Brain microvascular endothelial cell (primary cell): Measurements from ENCODE around the gene ANKRD11.
"Not testable (repeated sequence)": the region's sequence is repeated elsewhere in the genome, so short reads cannot be mapped to it uniquely, and the experiment has no call there.

ENCODE experiments used
- DNase-seq: peaks from one replicate; pipeline ENCODE4 v3.0.0-alpha.2; 2020
- H3K27ac ChIP-seq: fragments of 250-450 bp; sonication (Bioruptor Pico); 2 replicates; pipeline ENCODE4 v1.5.1; 2020; ENCODE audit warnings: mild to moderate bottlenecking, moderate library complexity
- H3K27me3 ChIP-seq: fragments of 250-450 bp; sonication (Bioruptor Pico); replicated peaks from 2 replicates; pipeline ENCODE4 v1.5.1; 2020; ENCODE audit warnings: mild to moderate bottlenecking
- H3K36me3 ChIP-seq: fragments of 250-450 bp; sonication (Bioruptor Pico); replicated peaks from 2 replicates; pipeline ENCODE4 v1.5.1; 2020; ENCODE audit warnings: mild to moderate bottlenecking
- H3K4me3 ChIP-seq: 2 replicates; pipeline ENCODE4 v1.5.1; 2011; ENCODE audit warnings: low read depth, mild to moderate bottlenecking, control low read depth, low read length, moderate library complexity
- CTCF ChIP-seq: IDR thresholded peaks from 2 replicates; pipeline ENCODE4 v1.5.1; 2011; ENCODE audit warnings: low read depth, mild to moderate bottlenecking, moderate library complexity, low read length, control low read depth, inconsistent platforms; ENCODE audit errors: missing control alignments
- in situ Hi-C: cut with HindIII; loops from 2 replicates; pipeline ENCODE4 v1.10.0; 2017; ENCODE audit warnings: low sequenced_read_pairs, low pct_ligation_motif_present

The ANKRD11 gene

DNA sequence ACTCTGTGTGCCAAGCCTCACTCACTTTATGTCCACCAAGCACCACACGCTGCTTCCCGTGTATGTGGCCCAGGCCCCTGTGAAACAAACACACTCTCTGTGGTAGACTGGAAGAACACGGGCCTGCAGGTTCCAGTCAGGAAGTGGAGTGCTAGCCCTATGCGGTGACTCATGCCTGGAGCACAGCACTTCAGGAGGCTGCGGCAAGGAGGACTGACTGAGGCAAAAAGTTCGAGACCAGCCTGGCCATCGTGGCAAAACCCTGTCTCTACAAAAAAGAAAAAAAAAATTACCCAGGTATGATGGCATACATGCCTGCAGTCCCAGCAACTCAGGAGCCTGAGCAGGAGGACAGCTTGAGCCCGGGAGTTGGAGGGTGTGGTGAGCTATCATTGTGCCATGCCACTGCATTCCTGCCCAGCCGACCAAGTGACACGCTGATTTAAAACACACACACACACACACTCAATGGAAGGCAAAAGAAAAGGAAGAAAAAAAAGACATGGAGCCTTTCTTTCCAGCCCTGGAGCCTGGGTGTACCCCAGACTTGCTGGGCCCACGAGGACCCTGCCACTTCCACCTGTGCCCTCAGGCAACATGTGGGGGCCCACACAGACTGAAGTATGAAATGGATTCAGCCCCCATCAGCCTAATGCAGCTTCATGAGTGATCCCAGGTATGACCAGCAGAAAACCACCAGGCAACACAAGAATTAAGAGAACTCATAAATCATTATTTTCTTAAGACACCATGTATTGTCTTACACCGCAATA is 126.6 kb downstream of the ANKRD11 start:
- DNase-seq: peak; percentile 82
- H3K36me3 ChIP-seq: peaks cover 3% of the 10 kb centered on the region
- H3K27ac ChIP-seq: peak overlapping the region; percentile 89
- in situ Hi-C loops: no loop called here
- H3K4me3 ChIP-seq: no peak overlapping the region
- TF ChIP-seq CTCF: no peak
- H3K27me3 ChIP-seq: no peaks in the 10 kb centered on the region

GRCh38 chr16:89362540-89363223 is 127.7 kb downstream of the ANKRD11 start:
- DNase-seq, H3K4me3 ChIP-seq, H3K27ac ChIP-seq, H3K27me3 ChIP-seq, H3K36me3 ChIP-seq, in situ Hi-C loops: not testable (repeated sequence)

GRCh38 chr16:89361751-89362539 is 128.4 kb downstream of the ANKRD11 start:
- DNase-seq: no peak
- peaks cover 3% of the 10 kb centered on the region for H3K36me3 ChIP-seq
- no peak overlapping the region for H3K27ac ChIP-seq
- no peaks in the 10 kb centered on the region for H3K27me3 ChIP-seq
- in situ Hi-C loops: no loop called here
- H3K4me3 ChIP-seq: no peak overlapping the region
- TF ChIP-seq CTCF: no peak

GRCh38 chr16:89360760-89361435 is 129.5 kb downstream of the ANKRD11 start:
- no peak for DNase-seq
- TF ChIP-seq CTCF: no peak
- H3K36me3 ChIP-seq: peaks cover 3% of the 10 kb centered on the region
- no peak overlapping the region for H3K4me3 ChIP-seq
- in situ Hi-C loops: no loop called here
- no peak overlapping the region for H3K27ac ChIP-seq
- no peaks in the 10 kb centered on the region for H3K27me3 ChIP-seq

GRCh38 chr16:89359264-89360147 is 130.9 kb downstream of the ANKRD11 start:
- in situ Hi-C loops: no loop called here
- no peaks in the 10 kb centered on the region for H3K27me3 ChIP-seq
- no peak overlapping the region for H3K27ac ChIP-seq
- no peak for DNase-seq
- no peak for TF ChIP-seq CTCF
- peaks cover 3% of the 10 kb centered on the region for H3K36me3 ChIP-seq
- H3K4me3 ChIP-seq: no peak overlapping the region
